Calu3 (cell line): ENCODE data around the gene KCNF1. TPM values are rescaled to one million over a fixed set of nuclear protein-coding genes. Genes with fewer than 3 reads are reported as not detected.

Experiments
- BruUV-seq: library from RNA; stranded (reverse); fragments of 400-500 nt; replicated peaks from 2 replicates; lab custom pipeline; 2021; lab: Mats Ljungman, UMichigan
- CTCF ChIA-PET: fragments of 300-600 bp; sonication (Branson Sonifier 250); formaldehyde crosslinking; loops from one replicate; lab custom pipeline; 2022; ENCODE audit warnings: antibody characterized with exemption; lab: Charles Lee
- DNase-seq: peaks from one replicate; pipeline ENCODE4 v3.0.0; 2022
- H3K27ac Mint-ChIP-seq: one replicate; pipeline ENCODE4 v1.8.0; 2022; ENCODE audit warnings: mixed read lengths; ENCODE audit not compliant: unreplicated experiment
- H3K27me3 Mint-ChIP-seq: one replicate; pipeline ENCODE4 v1.8.0; 2022; ENCODE audit warnings: mixed read lengths; ENCODE audit not compliant: unreplicated experiment
- H3K36me3 Mint-ChIP-seq: one replicate; pipeline ENCODE4 v1.8.0; 2022; ENCODE audit warnings: mild to moderate bottlenecking, moderate library complexity, mixed read lengths; ENCODE audit not compliant: insufficient read depth, unreplicated experiment
- H3K4me1 Mint-ChIP-seq: one replicate; pipeline ENCODE4 v1.8.0; 2022; ENCODE audit warnings: mild to moderate bottlenecking, low read depth, mixed read lengths; ENCODE audit not compliant: unreplicated experiment
- H3K4me3 Mint-ChIP-seq: one replicate; pipeline ENCODE4 v1.8.0; 2022; ENCODE audit warnings: mild to moderate bottlenecking, low read depth, moderate library complexity, mixed read lengths; ENCODE audit not compliant: unreplicated experiment
- H3K9me3 Mint-ChIP-seq: one replicate; pipeline ENCODE4 v1.8.0; 2022; ENCODE audit warnings: low read depth, mixed read lengths; ENCODE audit not compliant: unreplicated experiment
- CTCF ChIP-seq: fragments of 200-600 bp; IDR thresholded peaks from one replicate; pipeline ENCODE4 v1.8.0; 2022; ENCODE audit warnings: antibody characterized with exemption; ENCODE audit not compliant: unreplicated experiment
- intact Hi-C: fragments of 100-400 bp; cut with micrococcal nuclease; formaldehyde crosslinking; loops from one replicate; pipeline ENCODE4 v1.10.0; 2022; ENCODE audit not compliant: unreplicated experiment
- total RNA-seq: library from RNA; stranded (reverse); gene quantifications from 2 replicates; pipeline ENCODE4 v1.2.3, GENCODE V29; 2022

KCNF1 gene
- total RNA-seq, 1 experiment from 2014 or later = not detected

DNA sequence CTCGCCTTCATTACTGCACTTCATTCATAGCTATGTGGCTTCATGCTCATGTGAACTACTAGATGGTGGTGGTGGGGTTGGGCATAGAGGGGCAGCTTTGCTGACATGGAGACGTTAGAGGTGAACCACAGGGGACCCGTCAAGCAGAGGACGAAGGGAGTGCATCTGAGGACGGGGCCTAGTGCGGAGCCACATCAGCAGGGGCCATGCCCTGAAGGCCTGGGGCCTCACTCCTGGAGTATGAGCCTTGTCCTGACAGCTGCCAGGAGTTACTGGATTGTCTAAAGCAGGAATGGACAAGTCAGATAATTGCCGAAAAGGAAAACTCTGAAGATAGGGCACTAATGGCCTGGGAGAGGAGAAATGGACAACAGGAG lies 36.4 kb downstream of the KCNF1 start:
- Mint-ChIP-seq H3K9me3 (peaks cover 2% of the 10 kb centered on the region), H3K4me1 (peaks cover 9% of the 10 kb centered on the region), H3K27me3 (peaks cover 52% of the 10 kb centered on the region), H3K36me3 (peaks cover 4% of the 10 kb centered on the region), H3K4me3 (no peak overlapping the region), H3K27ac (no peak overlapping the region)
- BruUV-seq = no TSS peak
- CTCF ChIA-PET = interaction anchor here (0.7 to 1.5 kb wide), 2 partner anchors 33 to 1212 kb away, joined by 3 read pairs; no protein-coding TSS in a partner anchor
- TF ChIP-seq CTCF = no peak
- no peak for DNase-seq
- intact Hi-C loops = no loop called here

DNA sequence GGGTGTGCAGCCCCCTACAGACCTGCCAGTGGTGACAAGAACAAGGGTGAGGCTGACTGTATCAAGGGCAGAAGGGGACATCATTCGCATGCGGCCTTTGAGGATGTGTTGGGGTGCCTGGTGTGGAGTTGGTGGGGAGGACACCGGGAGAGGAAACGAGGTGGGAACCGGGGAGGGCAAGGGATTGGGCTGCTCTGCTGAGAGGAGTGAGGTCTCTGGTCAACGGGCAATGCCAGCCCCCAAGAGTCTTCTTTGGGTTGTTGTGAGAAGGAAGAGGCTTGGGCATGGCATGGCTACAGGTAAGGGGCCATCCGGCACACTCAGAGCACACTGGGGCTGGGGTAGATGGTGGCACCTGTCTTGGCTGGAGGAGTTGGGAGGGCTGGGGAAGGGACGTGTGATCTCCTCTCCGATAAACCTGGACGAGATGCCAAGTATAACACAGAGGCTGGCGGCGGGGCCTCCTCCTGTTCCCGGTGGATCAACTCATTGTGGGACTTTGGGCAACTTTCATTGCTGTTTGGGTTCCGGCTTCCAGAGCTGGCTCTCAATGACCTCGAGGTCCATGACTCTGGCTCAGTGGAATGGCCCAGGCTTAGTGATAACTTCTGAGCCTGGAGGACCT lies 37.0 kb downstream of the KCNF1 start:
- DNase-seq = no peak
- Mint-ChIP-seq H3K27ac (no peak overlapping the region), H3K4me1 (peaks cover 9% of the 10 kb centered on the region), H3K4me3 (no peak overlapping the region), H3K9me3 (peaks cover 6% of the 10 kb centered on the region), H3K36me3 (peaks cover 9% of the 10 kb centered on the region), H3K27me3 (peaks cover 47% of the 10 kb centered on the region)
- intact Hi-C loops = no loop called here
- no TSS peak for BruUV-seq
- no peak for TF ChIP-seq CTCF
- CTCF ChIA-PET = interaction anchor here (0.7 kb wide), 1 partner anchor 1212 kb away, joined by 3 read pairs; no protein-coding TSS in a partner anchor

- Mint-ChIP-seq H3K4me1 (peaks cover 9% of the 10 kb centered on the region), H3K36me3 (peaks cover 9% of the 10 kb centered on the region), H3K9me3 (peaks cover 6% of the 10 kb centered on the region), H3K27ac (no peak overlapping the region), H3K27me3 (peaks cover 41% of the 10 kb centered on the region), H3K4me3 (no peak overlapping the region)
- no peak for DNase-seq
- BruUV-seq = no TSS peak
- intact Hi-C loops = no loop called here
- CTCF ChIA-PET = no interaction called here
- TF ChIP-seq CTCF = no peak
These were observed 38.1 kb downstream of the KCNF1 start for GRCh38 chr2:10949835-10950234.

DNA sequence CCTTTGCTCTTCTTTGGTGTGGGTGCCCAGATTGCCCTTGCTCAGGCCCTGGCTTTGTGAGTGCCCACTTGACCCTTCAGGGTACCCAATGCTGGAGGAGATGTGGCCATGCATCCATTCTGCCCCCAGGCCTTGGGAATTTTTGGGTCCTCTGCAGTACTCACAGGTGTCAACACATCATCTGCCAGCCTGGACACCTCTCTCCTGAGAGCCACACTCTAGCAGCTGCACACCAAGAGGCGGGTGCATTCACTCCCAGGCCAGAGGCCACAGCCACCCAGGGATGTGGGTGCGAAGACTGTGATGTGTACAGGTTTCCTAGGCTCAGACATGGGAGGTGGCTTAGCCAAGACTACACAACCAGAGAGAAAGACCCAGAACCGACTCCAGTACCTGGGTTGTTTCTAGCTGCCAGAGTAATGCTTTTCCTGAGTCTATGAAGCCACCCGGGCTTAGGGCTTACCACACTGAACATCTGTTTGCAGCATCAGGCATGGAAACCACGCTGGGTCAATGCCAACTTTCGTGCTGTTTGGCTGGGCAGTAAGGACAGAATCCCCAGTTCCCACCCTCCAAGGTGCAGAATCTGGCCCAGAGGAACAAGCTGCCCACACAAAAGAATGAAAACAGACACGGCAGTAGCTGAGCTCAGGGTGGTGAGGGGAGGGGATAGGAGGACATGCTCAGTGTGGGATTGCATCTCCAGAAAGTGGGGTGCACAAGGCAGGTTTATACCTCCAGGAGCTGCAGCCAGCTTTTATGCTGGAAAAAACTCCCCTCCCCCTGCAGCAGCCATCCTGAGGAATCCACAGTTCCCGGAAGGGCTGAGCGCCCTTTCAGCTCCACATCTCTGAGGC lies 40.1 kb downstream of the KCNF1 start:
- TF ChIP-seq CTCF = no peak
- peaks cover 8% of the 10 kb centered on the region for H3K4me1 Mint-ChIP-seq
- H3K36me3 Mint-ChIP-seq = peaks cover 9% of the 10 kb centered on the region
- H3K4me3 Mint-ChIP-seq = no peak overlapping the region
- CTCF ChIA-PET = no interaction called here
- H3K27me3 Mint-ChIP-seq = peaks cover 61% of the 10 kb centered on the region
- H3K27ac Mint-ChIP-seq = no peak overlapping the region
- no TSS peak for BruUV-seq
- peaks cover 6% of the 10 kb centered on the region for H3K9me3 Mint-ChIP-seq
- intact Hi-C loops = no loop called here
- no peak for DNase-seq
